CD4-positive, alpha-beta T cell treated with Interleukin-15 for 1 hour (primary cell): ENCODE results near the gene AGBL4.
A peak's percentile ranks its signal among the peaks of the same experiment; 100 is the strongest.

Experiments used
- DNase-seq: peaks from one replicate; pipeline ENCODE4 v3.0.0-alpha.2; 2020

AGBL4 gene

GRCh38 chr1:48873944-48874343, 1149.8 kb downstream of the AGBL4 start:
- DNase-seq: no peak

GRCh38 chr1:48870596-48870995, 1153.2 kb downstream of the AGBL4 start:
- DNase-seq: no peak

GRCh38 chr1:48869116-48869893, 1154.4 kb downstream of the AGBL4 start:
- DNase-seq: no peak

GRCh38 chr1:48864913-48865312, 1158.8 kb downstream of the AGBL4 start:
- no peak for DNase-seq

- no peak for DNase-seq
Measured at GRCh38 chr1:48859456-48859855, 1164.3 kb downstream of the AGBL4 start.

- DNase-seq: no peak
Measured at GRCh38 chr1:48858200-48858920, 1165.4 kb downstream of the AGBL4 start.

- DNase-seq: no peak
Measured at GRCh38 chr1:48853006-48853405, 1170.7 kb downstream of the AGBL4 start.

GRCh38 chr1:48851638-48852037, 1172.1 kb downstream of the AGBL4 start:
- no peak for DNase-seq

- no peak for DNase-seq
Measured at GRCh38 chr1:48848035-48848434, 1175.7 kb downstream of the AGBL4 start.

- no peak for DNase-seq
Measured at GRCh38 chr1:48846441-48846840, 1177.3 kb downstream of the AGBL4 start.

- no peak for DNase-seq
Measured at GRCh38 chr1:48844187-48844586, 1179.6 kb downstream of the AGBL4 start.

- no peak for DNase-seq
Measured at GRCh38 chr1:48841966-48842365, 1181.8 kb downstream of the AGBL4 start.

GRCh38 chr1:48841461-48841860, 1182.3 kb downstream of the AGBL4 start:
- DNase-seq: no peak

GRCh38 chr1:48831120-48831978, 1192.4 kb downstream of the AGBL4 start:
- DNase-seq: no peak

GRCh38 chr1:48830715-48831114, 1193.0 kb downstream of the AGBL4 start:
- no peak for DNase-seq

- DNase-seq: no peak
Measured at GRCh38 chr1:48829446-48829845, 1194.3 kb downstream of the AGBL4 start.

- no peak for DNase-seq
Measured at GRCh38 chr1:48823168-48823567, 1200.6 kb downstream of the AGBL4 start.

- no peak for DNase-seq
Measured at GRCh38 chr1:48820491-48820890, 1203.3 kb downstream of the AGBL4 start.

GRCh38 chr1:48817505-48818114, 1206.1 kb downstream of the AGBL4 start:
- peak; percentile 32 for DNase-seq

GRCh38 chr1:48810740-48811139, 1213.0 kb downstream of the AGBL4 start:
- no peak for DNase-seq

GRCh38 chr1:48808496-48808895, 1215.3 kb downstream of the AGBL4 start:
- no peak for DNase-seq

- no peak for DNase-seq
Measured at GRCh38 chr1:48807554-48808260, 1216.0 kb downstream of the AGBL4 start.
